ENCODE measurements around the gene PRIM1.

The PRIM1 gene

DNA sequence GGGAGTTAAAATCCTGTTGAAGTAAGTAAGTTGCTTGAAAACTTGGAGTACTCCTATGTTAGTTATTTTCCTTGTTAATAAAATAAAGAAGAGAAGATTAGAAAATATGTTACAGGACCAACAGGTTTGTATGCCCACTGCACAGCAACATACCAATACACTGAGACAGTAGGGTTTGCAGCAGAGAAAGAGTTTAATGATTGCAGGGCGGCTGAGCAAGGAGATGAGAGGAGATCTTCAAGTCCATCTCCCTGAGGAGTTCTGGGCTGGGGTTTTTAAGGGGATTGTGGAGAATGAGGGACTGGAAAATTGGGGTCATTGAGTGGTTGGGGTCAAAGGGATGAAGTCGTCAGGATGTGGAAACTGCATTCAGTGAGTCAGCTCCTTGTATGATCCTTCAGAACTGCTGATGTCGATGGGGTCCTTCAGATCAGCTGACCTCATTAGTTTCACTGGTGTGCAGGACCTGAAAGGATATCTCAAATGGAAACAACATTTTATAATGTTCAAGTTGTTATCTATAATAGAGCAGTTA, 6.7 kb upstream of the PRIM1 start:
- no peak for TF ChIP-seq ZBTB7A (IDR thresholded peaks at IDR 0.05; ENCODE audit: low read depth)
- TF ChIP-seq, protein P1, sequence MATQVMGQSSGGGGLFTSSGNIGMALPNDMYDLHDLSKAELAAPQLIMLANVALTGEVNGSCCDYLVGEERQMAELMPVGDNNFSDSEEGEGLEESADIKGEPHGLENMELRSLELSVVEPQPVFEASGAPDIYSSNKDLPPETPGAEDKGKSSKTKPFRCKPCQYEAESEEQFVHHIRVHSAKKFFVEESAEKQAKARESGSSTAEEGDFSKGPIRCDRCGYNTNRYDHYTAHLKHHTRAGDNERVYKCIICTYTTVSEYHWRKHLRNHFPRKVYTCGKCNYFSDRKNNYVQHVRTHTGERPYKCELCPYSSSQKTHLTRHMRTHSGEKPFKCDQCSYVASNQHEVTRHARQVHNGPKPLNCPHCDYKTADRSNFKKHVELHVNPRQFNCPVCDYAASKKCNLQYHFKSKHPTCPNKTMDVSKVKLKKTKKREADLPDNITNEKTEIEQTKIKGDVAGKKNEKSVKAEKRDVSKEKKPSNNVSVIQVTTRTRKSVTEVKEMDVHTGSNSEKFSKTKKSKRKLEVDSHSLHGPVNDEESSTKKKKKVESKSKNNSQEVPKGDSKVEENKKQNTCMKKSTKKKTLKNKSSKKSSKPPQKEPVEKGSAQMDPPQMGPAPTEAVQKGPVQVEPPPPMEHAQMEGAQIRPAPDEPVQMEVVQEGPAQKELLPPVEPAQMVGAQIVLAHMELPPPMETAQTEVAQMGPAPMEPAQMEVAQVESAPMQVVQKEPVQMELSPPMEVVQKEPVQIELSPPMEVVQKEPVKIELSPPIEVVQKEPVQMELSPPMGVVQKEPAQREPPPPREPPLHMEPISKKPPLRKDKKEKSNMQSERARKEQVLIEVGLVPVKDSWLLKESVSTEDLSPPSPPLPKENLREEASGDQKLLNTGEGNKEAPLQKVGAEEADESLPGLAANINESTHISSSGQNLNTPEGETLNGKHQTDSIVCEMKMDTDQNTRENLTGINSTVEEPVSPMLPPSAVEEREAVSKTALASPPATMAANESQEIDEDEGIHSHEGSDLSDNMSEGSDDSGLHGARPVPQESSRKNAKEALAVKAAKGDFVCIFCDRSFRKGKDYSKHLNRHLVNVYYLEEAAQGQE (IDR thresholded peaks at IDR 0.05; ENCODE audit: low read depth): no peak
- TF ChIP-seq FOXM1 (IDR thresholded peaks at IDR 0.05; ENCODE audit: borderline replicate concordance, low read depth): no peak
- TF ChIP-seq, protein P2, sequence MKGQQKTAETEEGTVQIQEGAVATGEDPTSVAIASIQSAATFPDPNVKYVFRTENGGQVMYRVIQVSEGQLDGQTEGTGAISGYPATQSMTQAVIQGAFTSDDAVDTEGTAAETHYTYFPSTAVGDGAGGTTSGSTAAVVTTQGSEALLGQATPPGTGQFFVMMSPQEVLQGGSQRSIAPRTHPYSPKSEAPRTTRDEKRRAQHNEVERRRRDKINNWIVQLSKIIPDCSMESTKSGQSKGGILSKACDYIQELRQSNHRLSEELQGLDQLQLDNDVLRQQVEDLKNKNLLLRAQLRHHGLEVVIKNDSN (IDR thresholded peaks at IDR 0.05): no peak
- no peak for TF ChIP-seq TAF1 (IDR thresholded peaks at IDR 0.05; ENCODE audit: low read depth)
- TF ChIP-seq, protein P3, sequence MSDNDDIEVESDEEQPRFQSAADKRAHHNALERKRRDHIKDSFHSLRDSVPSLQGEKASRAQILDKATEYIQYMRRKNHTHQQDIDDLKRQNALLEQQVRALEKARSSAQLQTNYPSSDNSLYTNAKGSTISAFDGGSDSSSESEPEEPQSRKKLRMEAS (IDR thresholded peaks at IDR 0.05): no peak
- no peak for TF ChIP-seq YY1 (IDR thresholded peaks at IDR 0.05; ENCODE audit: low read depth)
- TF ChIP-seq RAD21 (IDR thresholded peaks at IDR 0.05; ENCODE audit: low read depth): no peak
- TF ChIP-seq EGR1 (IDR thresholded peaks at IDR 0.05): no peak
- TF ChIP-seq TEAD4 (IDR thresholded peaks at IDR 0.05): no peak
- no peak for TF ChIP-seq CREB1 (IDR thresholded peaks at IDR 0.05; ENCODE audit: low read depth)
- TF ChIP-seq NFIC (IDR thresholded peaks at IDR 0.05): no peak
- no peak for TF ChIP-seq TCF12 (IDR thresholded peaks at IDR 0.05; ENCODE audit: low read depth)
- no peak for TF ChIP-seq EP300 (IDR thresholded peaks at IDR 0.05; ENCODE audit: borderline replicate concordance)
- no peak for TF ChIP-seq CEBPB (IDR thresholded peaks at IDR 0.05)

DNA sequence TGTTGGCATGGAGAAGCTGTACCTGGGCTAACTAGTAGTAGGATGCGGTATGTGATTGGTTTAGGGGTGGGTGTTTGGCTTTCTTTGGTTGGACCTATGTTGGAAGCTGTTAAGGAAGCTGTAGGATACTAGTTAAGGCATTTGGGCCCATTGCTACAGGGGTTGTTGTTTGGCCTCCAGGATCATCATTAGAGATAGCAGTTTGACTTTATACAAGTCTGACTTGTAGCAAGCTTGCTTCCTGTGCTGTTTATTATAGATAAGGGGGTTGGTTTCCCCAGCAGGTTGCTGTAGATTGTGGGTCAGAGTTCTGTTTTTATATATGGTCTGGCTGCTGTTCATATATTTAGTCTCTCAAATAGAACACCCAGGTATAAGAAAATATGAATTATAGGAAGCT, 1.4 kb upstream of the PRIM1 start:
- no peak for TF ChIP-seq CEBPB (IDR thresholded peaks at IDR 0.05)
- no peak for TF ChIP-seq TCF12 (IDR thresholded peaks at IDR 0.05; ENCODE audit: low read depth)
- no peak for TF ChIP-seq ZBTB7A (IDR thresholded peaks at IDR 0.05; ENCODE audit: low read depth)
- TF ChIP-seq EP300 (IDR thresholded peaks at IDR 0.05; ENCODE audit: borderline replicate concordance): no peak
- no peak for TF ChIP-seq TEAD4 (IDR thresholded peaks at IDR 0.05)
- TF ChIP-seq, protein P1 (IDR thresholded peaks at IDR 0.05; ENCODE audit: low read depth): no peak
- TF ChIP-seq EGR1 (IDR thresholded peaks at IDR 0.05): no peak
- TF ChIP-seq RAD21 (IDR thresholded peaks at IDR 0.05; ENCODE audit: low read depth): no peak
- no peak for TF ChIP-seq FOXM1 (IDR thresholded peaks at IDR 0.05; ENCODE audit: borderline replicate concordance, low read depth)
- TF ChIP-seq CREB1 (IDR thresholded peaks at IDR 0.05; ENCODE audit: low read depth): no peak

DNA sequence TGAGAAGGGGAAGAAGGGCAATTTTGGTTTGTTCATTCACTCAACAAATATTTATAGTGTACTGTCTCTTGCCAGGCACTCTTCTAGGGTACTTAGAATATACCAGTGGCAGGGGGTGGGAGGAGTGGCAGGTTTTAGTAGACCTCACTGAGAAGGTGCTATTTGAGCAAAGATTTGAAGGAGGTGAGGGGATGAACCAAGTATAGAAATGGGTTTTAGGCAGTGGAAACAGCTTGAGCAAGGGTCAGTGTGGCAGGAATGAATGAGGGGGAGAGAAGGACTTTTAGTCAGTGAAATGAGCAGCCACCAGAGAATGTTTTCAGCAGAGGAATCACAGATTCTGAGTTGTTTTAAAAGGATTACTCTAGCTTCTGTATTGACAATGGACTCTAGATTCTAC, 2.3 kb downstream of the PRIM1 start:
- TF ChIP-seq, protein P1 (IDR thresholded peaks at IDR 0.05; ENCODE audit: low read depth): no peak
- TF ChIP-seq TEAD4 (IDR thresholded peaks at IDR 0.05): no peak
- TF ChIP-seq TAF1 (IDR thresholded peaks at IDR 0.05; ENCODE audit: low read depth): no peak
- TF ChIP-seq FOXM1 (IDR thresholded peaks at IDR 0.05; ENCODE audit: borderline replicate concordance, low read depth): no peak
- TF ChIP-seq YY1 (IDR thresholded peaks at IDR 0.05; ENCODE audit: low read depth): no peak
- no peak for TF ChIP-seq CEBPB (IDR thresholded peaks at IDR 0.05)
- TF ChIP-seq TCF12 (IDR thresholded peaks at IDR 0.05; ENCODE audit: low read depth): no peak
- TF ChIP-seq NFIC (IDR thresholded peaks at IDR 0.05): no peak
- TF ChIP-seq, protein P3 (IDR thresholded peaks at IDR 0.05): no peak
- TF ChIP-seq CREB1 (IDR thresholded peaks at IDR 0.05; ENCODE audit: low read depth): no peak
- no peak for TF ChIP-seq RAD21 (IDR thresholded peaks at IDR 0.05; ENCODE audit: low read depth)
- no peak for TF ChIP-seq EP300 (IDR thresholded peaks at IDR 0.05; ENCODE audit: borderline replicate concordance)
- TF ChIP-seq, protein P2 (IDR thresholded peaks at IDR 0.05): no peak
- no peak for TF ChIP-seq EGR1 (IDR thresholded peaks at IDR 0.05)
- no peak for TF ChIP-seq ZBTB7A (IDR thresholded peaks at IDR 0.05; ENCODE audit: low read depth)

DNA sequence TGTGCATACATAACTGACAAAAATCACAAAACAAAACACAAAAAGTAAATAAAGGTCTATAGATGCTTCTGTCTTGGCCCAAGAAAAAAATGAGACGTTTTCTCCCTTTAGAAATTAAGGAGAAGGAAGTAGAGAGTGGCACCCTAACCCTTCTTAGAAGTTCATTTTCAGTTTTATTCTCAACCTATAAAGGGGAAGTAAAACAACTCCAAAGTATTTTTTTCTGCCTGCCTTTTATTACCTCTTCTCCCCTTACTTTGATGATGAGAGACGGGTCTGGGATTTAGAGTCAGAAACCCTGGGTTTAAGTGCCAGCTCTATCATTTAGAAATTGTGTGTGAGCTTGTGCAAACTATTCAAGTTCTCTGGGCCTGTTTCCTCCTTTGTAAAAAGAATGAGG, 2.8 kb downstream of the PRIM1 start:
- TF ChIP-seq, protein P3 (IDR thresholded peaks at IDR 0.05): no peak
- TF ChIP-seq NFIC (IDR thresholded peaks at IDR 0.05): no peak
